GM12891 (cell line): Measurements from ENCODE around the gene CDCP2.

Experiments used
- DNase-seq: peaks from one replicate; pipeline ENCODE4 v3.0.0; 2011; ENCODE audit warnings: low spot score; ENCODE audit not compliant: insufficient read length
- FAIRE-seq: peaks from 2 replicates; lab custom pipeline; 2011; peaks lifted over from hg19 to GRCh38; lab: Jason Lieb, UNC
- PAX5 ChIP-seq: IDR thresholded peaks from 2 replicates; pipeline ENCODE4 v1.6.1; 2011; ENCODE audit warnings: low read length, moderate library complexity, mild to moderate bottlenecking; ENCODE audit not compliant: insufficient read depth, severe bottlenecking
- POLR2A ChIP-seq: IDR thresholded peaks from 2 replicates; pipeline ENCODE4 v1.6.1; 2011; ENCODE audit warnings: low read depth, low read length, control low read depth
- POLR2AphosphoS5 ChIP-seq: IDR thresholded peaks from 2 replicates; pipeline ENCODE4 v1.6.1; 2011; ENCODE audit warnings: low read depth, low read length, control low read depth
- POU2F2 ChIP-seq: IDR thresholded peaks from 2 replicates; pipeline ENCODE4 v1.6.1; 2011; ENCODE audit warnings: low read depth, mild to moderate bottlenecking, control low read depth, low read length, moderate library complexity
- SPI1 ChIP-seq: IDR thresholded peaks from 2 replicates; pipeline ENCODE4 v1.6.1; 2011; ENCODE audit warnings: low read depth, low read length, control low read depth
- TAF1 ChIP-seq: IDR thresholded peaks from 2 replicates; pipeline ENCODE4 v1.6.1; 2011; ENCODE audit warnings: low read depth, low read length, control low read depth

The CDCP2 gene

GRCh38 chr1:54115520-54115919 is 37.3 kb downstream of the CDCP2 start:
- DNase-seq (no peak), FAIRE-seq (no peak)
- TF ChIP-seq POLR2AphosphoS5 (no peak), POU2F2 (no peak), POLR2A (no peak), SPI1 (no peak), TAF1 (no peak), PAX5 (no peak)

GRCh38 chr1:54114955-54115354 is 37.8 kb downstream of the CDCP2 start:
- TF ChIP-seq PAX5, result no peak
- TF ChIP-seq SPI1, result no peak
- no peak for TF ChIP-seq POLR2A
- TF ChIP-seq POU2F2, result no peak
- TF ChIP-seq TAF1, result no peak
- TF ChIP-seq POLR2AphosphoS5, result no peak
- no peak for FAIRE-seq

DNA sequence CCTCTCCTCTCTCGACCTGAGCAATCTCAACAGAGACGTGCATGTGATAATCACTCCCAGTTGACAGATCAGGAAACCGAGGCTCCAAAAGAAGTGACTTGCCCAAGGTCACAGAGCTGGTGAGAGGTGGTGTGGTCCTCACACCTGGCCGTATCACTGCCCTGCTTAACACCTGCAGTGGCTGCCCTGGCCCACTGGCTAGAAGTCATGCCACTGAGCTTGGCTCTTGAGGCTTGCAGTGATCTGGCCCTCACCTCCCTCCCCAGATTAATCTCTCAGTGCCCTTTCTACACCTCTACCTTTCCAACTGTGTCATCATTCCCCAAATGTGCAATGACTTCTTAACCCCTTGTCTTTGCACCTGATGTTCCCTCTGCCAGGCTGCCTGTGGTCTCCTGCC is 38.8 kb downstream of the CDCP2 start:
- DNase-seq, result no peak
- FAIRE-seq, result no peak

More at GRCh38 chr1:54114955-54115354, 37.8 kb downstream of the CDCP2 start:
- DNase-seq, result no peak

DNA sequence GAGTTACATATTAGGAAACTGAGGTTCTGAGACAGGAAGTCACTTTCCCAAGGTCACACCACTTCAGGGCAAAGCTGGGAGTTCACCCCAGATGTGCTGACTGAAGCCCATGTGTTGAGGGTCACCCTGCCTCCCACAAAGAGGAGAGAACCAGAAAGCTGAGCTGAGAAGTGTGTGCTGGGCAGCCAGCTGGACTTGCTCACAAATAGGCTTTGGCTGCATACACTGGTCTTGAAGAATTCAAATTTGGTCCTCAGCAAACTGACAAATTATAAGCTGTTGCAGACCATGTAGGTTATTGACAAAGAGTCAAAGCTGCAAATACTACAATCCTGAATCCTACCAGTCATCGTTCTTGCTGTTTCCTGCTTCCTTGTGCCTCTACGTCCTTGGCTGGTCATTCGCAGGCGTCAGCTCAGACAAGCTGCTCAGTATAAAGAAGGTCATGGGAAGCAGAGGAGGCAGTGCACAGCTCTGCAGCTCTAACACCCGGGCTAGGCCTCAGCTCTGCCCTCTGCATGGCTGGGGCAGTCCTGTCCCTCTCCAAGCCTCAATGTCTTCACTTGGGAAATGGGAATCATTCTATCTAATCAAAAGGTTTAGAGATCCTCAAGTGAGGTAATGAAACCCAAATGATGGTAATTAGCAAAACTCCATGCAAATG is 40.0 kb downstream of the CDCP2 start:
- no peak for FAIRE-seq

More for the DNA sequence above, 38.8 kb downstream of the CDCP2 start:
- no peak for TF ChIP-seq SPI1
- TF ChIP-seq TAF1, result no peak
- TF ChIP-seq POLR2A, result no peak
- no peak for TF ChIP-seq PAX5
- TF ChIP-seq POU2F2, result no peak
- no peak for TF ChIP-seq POLR2AphosphoS5

GRCh38 chr1:54112027-54112426 is 40.8 kb downstream of the CDCP2 start:
- DNase-seq (no peak), FAIRE-seq (no peak)
- no peak for TF ChIP-seq POLR2AphosphoS5
- no peak for TF ChIP-seq SPI1
- no peak for TF ChIP-seq PAX5
- no peak for TF ChIP-seq TAF1
- no peak for TF ChIP-seq POU2F2
- TF ChIP-seq POLR2A, result no peak

More for the DNA sequence above, 40.0 kb downstream of the CDCP2 start:
- no peak for TF ChIP-seq SPI1
- no peak for TF ChIP-seq PAX5
- TF ChIP-seq POLR2A, result no peak
- TF ChIP-seq POU2F2, result no peak
- TF ChIP-seq TAF1, result no peak
- no peak for TF ChIP-seq POLR2AphosphoS5
- no peak for DNase-seq

GRCh38 chr1:54111624-54112023 is 41.2 kb downstream of the CDCP2 start:
- FAIRE-seq (no peak), DNase-seq (no peak)
- no peak for TF ChIP-seq POLR2A
- TF ChIP-seq PAX5, result no peak
- TF ChIP-seq POU2F2, result no peak
- no peak for TF ChIP-seq POLR2AphosphoS5
- no peak for TF ChIP-seq TAF1

DNA sequence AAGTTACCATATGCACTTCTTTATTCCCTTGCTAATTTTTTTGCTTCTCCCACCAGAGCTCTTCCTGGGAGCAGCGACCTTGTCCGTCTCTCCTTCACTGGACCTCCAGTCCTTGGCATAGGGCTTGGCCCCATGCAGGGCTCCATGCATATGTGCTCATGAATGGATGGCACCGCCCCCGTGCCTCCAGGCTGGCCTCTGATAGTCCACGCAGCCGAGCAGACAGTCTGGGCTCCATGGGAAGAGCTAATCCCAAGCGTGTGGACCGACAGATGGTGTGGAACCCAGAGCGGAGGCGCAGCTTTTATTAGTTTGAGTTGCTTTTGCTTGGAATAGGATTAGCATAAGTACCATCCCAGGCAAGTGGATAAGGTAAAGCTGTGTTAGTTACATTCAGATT is 41.8 kb downstream of the CDCP2 start:
- FAIRE-seq (no peak), DNase-seq (no peak)
- no peak for TF ChIP-seq SPI1
- TF ChIP-seq TAF1, result no peak
- no peak for TF ChIP-seq POLR2A
- TF ChIP-seq POU2F2, result no peak
- no peak for TF ChIP-seq POLR2AphosphoS5
- no peak for TF ChIP-seq PAX5

- DNase-seq, result no peak
- FAIRE-seq, result no peak
Observed at GRCh38 chr1:54109129-54110090, 43.4 kb downstream of the CDCP2 start.

GRCh38 chr1:54108156-54108555 is 44.6 kb downstream of the CDCP2 start:
- no peak for DNase-seq
- FAIRE-seq, result no peak
- TF ChIP-seq SPI1, result no peak
- no peak for TF ChIP-seq POLR2AphosphoS5
- TF ChIP-seq POU2F2, result no peak
- no peak for TF ChIP-seq PAX5
- TF ChIP-seq POLR2A, result no peak

More at GRCh38 chr1:54109129-54110090, 43.4 kb downstream of the CDCP2 start:
- TF ChIP-seq TAF1 (no peak), POLR2AphosphoS5 (no peak), PAX5 (no peak), POLR2A (no peak), SPI1 (no peak), POU2F2 (no peak)

DNA sequence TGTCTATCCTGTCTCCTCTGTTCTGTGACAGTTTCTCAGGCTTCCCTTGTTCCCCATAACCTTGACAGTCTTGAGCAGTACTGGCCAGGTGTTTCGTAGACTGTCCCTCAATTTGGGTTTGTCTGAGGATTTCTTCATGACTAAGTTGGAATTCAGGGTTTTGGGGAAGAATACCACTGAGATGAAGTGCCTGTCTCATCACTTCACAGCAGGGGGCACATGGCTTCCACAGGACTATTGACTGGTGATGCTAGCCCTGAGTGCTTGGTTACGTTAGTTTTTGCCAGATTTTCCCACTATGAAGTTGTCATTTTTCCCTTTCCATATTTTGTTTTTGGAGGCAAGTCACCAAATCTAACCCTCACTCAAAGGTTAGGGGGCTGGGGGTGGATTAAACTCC is 45.7 kb downstream of the CDCP2 start:
- DNase-seq (no peak), FAIRE-seq (no peak)
- no peak for TF ChIP-seq SPI1
- TF ChIP-seq POU2F2, result no peak
- TF ChIP-seq POLR2A, result no peak
- TF ChIP-seq PAX5, result no peak
- no peak for TF ChIP-seq POLR2AphosphoS5
- no peak for TF ChIP-seq TAF1
